C4-2B (cell line): ENCODE measurements around the gene THAP9.

Experiments
- ZFX ChIP-seq: fragments of 450-650 bp; IDR thresholded peaks from 2 replicates; pipeline ENCODE4 v1.6.1; 2017
- TF ChIP-seq, protein P1 (sequence below): fragments of 450-650 bp; conservative IDR thresholded peaks from 2 replicates; pipeline ENCODE4 v1.5.1; 2017; ENCODE audit warnings: mild to moderate bottlenecking

DNA sequence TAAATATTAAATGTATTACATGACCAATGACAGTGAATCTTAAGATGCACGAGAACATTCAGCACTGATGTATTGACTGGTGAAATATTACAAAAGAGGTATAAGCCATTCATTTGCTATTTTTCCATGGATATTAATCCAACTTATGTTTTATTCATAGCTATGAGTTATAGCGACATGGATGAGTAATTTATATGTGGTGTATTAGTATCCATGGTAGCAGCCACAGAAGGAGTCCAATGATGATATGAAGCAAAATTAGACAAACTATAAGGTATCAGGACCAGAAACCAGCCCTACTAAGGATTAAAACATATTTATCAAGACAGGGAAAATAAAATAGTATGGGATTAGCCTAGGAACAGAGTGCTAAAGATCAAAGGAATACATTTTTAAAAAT lies 50.7 kb downstream of the THAP9 start:
- TF ChIP-seq, protein P1, sequence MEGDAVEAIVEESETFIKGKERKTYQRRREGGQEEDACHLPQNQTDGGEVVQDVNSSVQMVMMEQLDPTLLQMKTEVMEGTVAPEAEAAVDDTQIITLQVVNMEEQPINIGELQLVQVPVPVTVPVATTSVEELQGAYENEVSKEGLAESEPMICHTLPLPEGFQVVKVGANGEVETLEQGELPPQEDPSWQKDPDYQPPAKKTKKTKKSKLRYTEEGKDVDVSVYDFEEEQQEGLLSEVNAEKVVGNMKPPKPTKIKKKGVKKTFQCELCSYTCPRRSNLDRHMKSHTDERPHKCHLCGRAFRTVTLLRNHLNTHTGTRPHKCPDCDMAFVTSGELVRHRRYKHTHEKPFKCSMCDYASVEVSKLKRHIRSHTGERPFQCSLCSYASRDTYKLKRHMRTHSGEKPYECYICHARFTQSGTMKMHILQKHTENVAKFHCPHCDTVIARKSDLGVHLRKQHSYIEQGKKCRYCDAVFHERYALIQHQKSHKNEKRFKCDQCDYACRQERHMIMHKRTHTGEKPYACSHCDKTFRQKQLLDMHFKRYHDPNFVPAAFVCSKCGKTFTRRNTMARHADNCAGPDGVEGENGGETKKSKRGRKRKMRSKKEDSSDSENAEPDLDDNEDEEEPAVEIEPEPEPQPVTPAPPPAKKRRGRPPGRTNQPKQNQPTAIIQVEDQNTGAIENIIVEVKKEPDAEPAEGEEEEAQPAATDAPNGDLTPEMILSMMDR: no peak
- no peak for TF ChIP-seq ZFX
